ENCODE results near the gene AURKB. TPM values are rescaled to one million over a fixed set of nuclear protein-coding genes. Genes with fewer than 3 reads are reported as not detected.
"Not testable (repeated sequence)": the region's sequence is repeated elsewhere in the genome, so short reads cannot be mapped to it uniquely, and the experiment has no call there.

Gene AURKB
- total and polyA plus RNA-seq, 4 donors, result 2.1 to 5.7 (median 3.7) TPM

GRCh38 chr17:8256291-8256690 lies 45.9 kb upstream of the AURKB start:
- Histone ChIP-seq H3K4me1 (ENCODE audit: control insufficient read depth in 5 of 5, insufficient read depth in 5 of 5, low read length in 5 of 5) (no peaks in the 10 kb centered on the region), H3K4me3 (no peak overlapping the region), H3K9me3 (ENCODE audit: control insufficient read depth in 4 of 4, insufficient read depth in 3 of 4, low read length in 3 of 4) (no peaks in the 10 kb centered on the region), H3K27ac (ENCODE audit: low read depth in 1 of 2, low read length in 1 of 2) (no peak overlapping the region), H3K27me3 (ENCODE audit: control insufficient read depth in 3 of 3, insufficient read depth in 3 of 3, low read length in 2 of 3) (no peaks in the 10 kb centered on the region), H3K9ac (ENCODE audit: insufficient read depth in 1 of 2, low read length in 2 of 2) (no peak overlapping the region), H3K36me3 (ENCODE audit: control insufficient read depth in 4 of 4, insufficient read depth in 4 of 4, low read length in 4 of 4) (peaks cover 8 to 34% (median 28%) of the 10 kb centered on the region in 4 donors)
- ATAC-seq (ENCODE audit: insufficient read depth, low FRiP score) (no peak), DNase-seq (no peak)
- whole genome bisulfite sequencing, 2 donors, result 96 to 97% methylated on average over 10 of the region's 10 CpGs
- no peak for TF ChIP-seq CTCF (IDR thresholded peaks at IDR 0.05; ENCODE audit: control extremely low read depth, extremely low read depth)

- H3K36me3 ChIP-seq (ENCODE audit: control insufficient read depth in 4 of 4, insufficient read depth in 4 of 4, low read length in 4 of 4), result peaks cover 8 to 34% (median 23%) of the 10 kb centered on the region in 4 donors
- H3K9ac ChIP-seq (ENCODE audit: insufficient read depth in 1 of 2, low read length in 2 of 2), result no peak overlapping the region
- ATAC-seq (ENCODE audit: insufficient read depth, low FRiP score) (no peak), DNase-seq (no peak)
- no peak for TF ChIP-seq CTCF (IDR thresholded peaks at IDR 0.05; ENCODE audit: control extremely low read depth, extremely low read depth)
- H3K27me3 ChIP-seq (ENCODE audit: control insufficient read depth in 3 of 3, insufficient read depth in 3 of 3, low read length in 2 of 3), result no peaks in the 10 kb centered on the region
- H3K27ac ChIP-seq (ENCODE audit: low read depth in 1 of 2, low read length in 1 of 2), result no peak overlapping the region
- 94 to 97% methylated on average over 9 of the region's 9 CpGs for WGBS, 2 donors
- H3K9me3 ChIP-seq (ENCODE audit: control insufficient read depth in 4 of 4, insufficient read depth in 3 of 4, low read length in 3 of 4), result no peaks in the 10 kb centered on the region
- no peak overlapping the region for H3K4me3 ChIP-seq
- no peaks in the 10 kb centered on the region for H3K4me1 ChIP-seq (ENCODE audit: control insufficient read depth in 5 of 5, insufficient read depth in 5 of 5, low read length in 5 of 5)
Measured at GRCh38 chr17:8255499-8255898, 45.1 kb upstream of the AURKB start.

- no peaks in the 10 kb centered on the region for H3K9me3 ChIP-seq (ENCODE audit: control insufficient read depth in 4 of 4, insufficient read depth in 3 of 4, low read length in 3 of 4)
- no peak overlapping the region for H3K9ac ChIP-seq (ENCODE audit: insufficient read depth in 1 of 2, low read length in 2 of 2)
- no peak overlapping the region for H3K27ac ChIP-seq (ENCODE audit: low read depth in 1 of 2, low read length in 1 of 2)
- peaks cover 8 to 34% (median 19%) of the 10 kb centered on the region in 4 donors for H3K36me3 ChIP-seq (ENCODE audit: control insufficient read depth in 4 of 4, insufficient read depth in 4 of 4, low read length in 4 of 4)
- H3K4me1 ChIP-seq (ENCODE audit: control insufficient read depth in 5 of 5, insufficient read depth in 5 of 5, low read length in 5 of 5), result peaks cover 0 to 5% (median 1%) of the 10 kb centered on the region in 5 donors
- no peak for DNase-seq
- ATAC-seq (ENCODE audit: insufficient read depth, low FRiP score), result no peak
- no peaks in the 10 kb centered on the region for H3K27me3 ChIP-seq (ENCODE audit: control insufficient read depth in 3 of 3, insufficient read depth in 3 of 3, low read length in 2 of 3)
- 95 to 96% methylated on average over 11 of the region's 11 CpGs for WGBS, 2 donors
- no peak overlapping the region for H3K4me3 ChIP-seq
- TF ChIP-seq CTCF (IDR thresholded peaks at IDR 0.05; ENCODE audit: control extremely low read depth, extremely low read depth), result no peak
Measured at GRCh38 chr17:8254881-8255280, 44.5 kb upstream of the AURKB start.

- no peak for ATAC-seq (ENCODE audit: insufficient read depth, low FRiP score)
- Histone ChIP-seq H3K9me3 (ENCODE audit: control insufficient read depth in 4 of 4, insufficient read depth in 3 of 4, low read length in 3 of 4) (no peaks in the 10 kb centered on the region), H3K27me3 (ENCODE audit: control insufficient read depth in 3 of 3, insufficient read depth in 3 of 3, low read length in 2 of 3) (no peaks in the 10 kb centered on the region), H3K36me3 (ENCODE audit: control insufficient read depth in 4 of 4, insufficient read depth in 4 of 4, low read length in 4 of 4) (peaks cover 8 to 34% (median 19%) of the 10 kb centered on the region in 4 donors), H3K4me3 (no peak overlapping the region), H3K27ac (ENCODE audit: low read depth in 1 of 2, low read length in 1 of 2) (no peak overlapping the region), H3K9ac (ENCODE audit: insufficient read depth in 1 of 2, low read length in 2 of 2) (no peak overlapping the region), H3K4me1 (ENCODE audit: control insufficient read depth in 5 of 5, insufficient read depth in 5 of 5, low read length in 5 of 5) (peaks cover 0 to 10% (median 4%) of the 10 kb centered on the region in 5 donors)
- no peak for DNase-seq
- TF ChIP-seq CTCF (IDR thresholded peaks at IDR 0.05; ENCODE audit: control extremely low read depth, extremely low read depth), result no peak
- WGBS, 2 donors, result 59 to 80% methylated on average over 8 of the region's 8 CpGs
Measured at GRCh38 chr17:8253801-8254200, 43.4 kb upstream of the AURKB start.

GRCh38 chr17:8251411-8251810 lies 41.0 kb upstream of the AURKB start:
- not testable (repeated sequence) for H3K27me3 ChIP-seq (ENCODE audit: control insufficient read depth in 3 of 3, insufficient read depth in 3 of 3, low read length in 2 of 3); H3K4me1 ChIP-seq (ENCODE audit: control insufficient read depth in 5 of 5, insufficient read depth in 5 of 5, low read length in 5 of 5); DNase-seq; H3K9me3 ChIP-seq (ENCODE audit: control insufficient read depth in 4 of 4, insufficient read depth in 3 of 4, low read length in 3 of 4); ATAC-seq (ENCODE audit: insufficient read depth, low FRiP score); H3K9ac ChIP-seq (ENCODE audit: insufficient read depth in 1 of 2, low read length in 2 of 2); H3K4me3 ChIP-seq; H3K27ac ChIP-seq (ENCODE audit: low read depth in 1 of 2, low read length in 1 of 2)
- 72 to 92% methylated on average over 2 of the region's 2 CpGs for WGBS, 2 donors
- H3K36me3 ChIP-seq (ENCODE audit: control insufficient read depth in 4 of 4, insufficient read depth in 4 of 4, low read length in 4 of 4), result peaks cover 3 to 18% (median 12%) of the 10 kb centered on the region in 4 donors
